Activated CD8-positive, alpha-beta T cell treated with anti-CD3 and anti-CD28 coated beads for 36 hours (primary cell): Measurements from ENCODE around the gene HIGD2A. TPM values are rescaled to one million over a fixed set of nuclear protein-coding genes. Genes with fewer than 3 reads are reported as not detected.

Source experiments
- ATAC-seq: fragments of 200-7000 bp; cut with Tn5 transposase; one replicate; pipeline ENCODE4 v1.10.0; 2021; ENCODE audit warnings: mild to moderate bottlenecking, moderate library complexity
- CTCF ChIA-PET: fragments of 350-600 bp; sonication (Branson Sonifier 250); formaldehyde crosslinking; loops from one replicate; lab custom pipeline; 2021; ENCODE audit warnings: antibody characterized with exemption; lab: Charles Lee
- POLR2A ChIA-PET: fragments of 350-600 bp; sonication (Branson Sonifier 250); formaldehyde crosslinking; loops from one replicate; lab custom pipeline; 2021; ENCODE audit warnings: antibody characterized with exemption; lab: Charles Lee
- DNase-seq: peaks from one replicate; pipeline ENCODE4 v3.0.0-alpha.2; 2020
- H3K27ac Mint-ChIP-seq: one replicate; pipeline ENCODE4 v1.8.0; 2021; ENCODE audit warnings: mild to moderate bottlenecking, mixed read lengths
- H3K27me3 Mint-ChIP-seq: one replicate; pipeline ENCODE4 v1.8.0; 2021; ENCODE audit warnings: mixed read lengths
- H3K36me3 Mint-ChIP-seq: one replicate; pipeline ENCODE4 v1.8.0; 2021; ENCODE audit warnings: low read depth, mixed read lengths
- H3K4me1 Mint-ChIP-seq: one replicate; pipeline ENCODE4 v1.8.0; 2021; ENCODE audit warnings: low read depth, mixed read lengths
- H3K4me3 Mint-ChIP-seq: one replicate; pipeline ENCODE4 v1.8.0; 2021; ENCODE audit warnings: mild to moderate bottlenecking, moderate library complexity, mixed read lengths
- H3K9me3 Mint-ChIP-seq: one replicate; pipeline ENCODE4 v1.8.0; 2021; ENCODE audit warnings: mixed read lengths
- intact Hi-C: fragments of 100-400 bp; cut with micrococcal nuclease; formaldehyde crosslinking; loops from one replicate; pipeline ENCODE4 v1.10.0; 2022
- microRNA-seq: library from miRNA; unstranded; fragments of <30 nt; microRNA quantifications from one replicate; pipeline ENCODE4 v1.2.0, GENCODE V29; 2022; ENCODE audit warnings: borderline microRNAs expressed, borderline replicate concordance
- total RNA-seq, 2 experiments: library from RNA; stranded (reverse); gene quantifications; one replicate each; pipeline ENCODE4 v1.2.3, GENCODE V29; 2021
- TF ChIP-seq, protein P1 (sequence below): fragments of 200-600 bp; IDR thresholded peaks from one replicate; pipeline ENCODE4 v1.8.0; 2022; ENCODE audit warnings: antibody characterized with exemption, mild to moderate bottlenecking

Gene HIGD2A
- total RNA-seq, 2 experiments from 2014 or later: 118 to 120 TPM

- CTCF ChIA-PET: interaction anchor here (1.6 kb wide), 1 partner anchor 11 kb away, joined by 5 read pairs; the partner anchor contains the start of gene FAF2
- TF ChIP-seq, protein P1, sequence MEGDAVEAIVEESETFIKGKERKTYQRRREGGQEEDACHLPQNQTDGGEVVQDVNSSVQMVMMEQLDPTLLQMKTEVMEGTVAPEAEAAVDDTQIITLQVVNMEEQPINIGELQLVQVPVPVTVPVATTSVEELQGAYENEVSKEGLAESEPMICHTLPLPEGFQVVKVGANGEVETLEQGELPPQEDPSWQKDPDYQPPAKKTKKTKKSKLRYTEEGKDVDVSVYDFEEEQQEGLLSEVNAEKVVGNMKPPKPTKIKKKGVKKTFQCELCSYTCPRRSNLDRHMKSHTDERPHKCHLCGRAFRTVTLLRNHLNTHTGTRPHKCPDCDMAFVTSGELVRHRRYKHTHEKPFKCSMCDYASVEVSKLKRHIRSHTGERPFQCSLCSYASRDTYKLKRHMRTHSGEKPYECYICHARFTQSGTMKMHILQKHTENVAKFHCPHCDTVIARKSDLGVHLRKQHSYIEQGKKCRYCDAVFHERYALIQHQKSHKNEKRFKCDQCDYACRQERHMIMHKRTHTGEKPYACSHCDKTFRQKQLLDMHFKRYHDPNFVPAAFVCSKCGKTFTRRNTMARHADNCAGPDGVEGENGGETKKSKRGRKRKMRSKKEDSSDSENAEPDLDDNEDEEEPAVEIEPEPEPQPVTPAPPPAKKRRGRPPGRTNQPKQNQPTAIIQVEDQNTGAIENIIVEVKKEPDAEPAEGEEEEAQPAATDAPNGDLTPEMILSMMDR: no peak
- H3K9me3 Mint-ChIP-seq: no peaks in the 10 kb centered on the region
- ATAC-seq (peak; percentile 74), DNase-seq (no peak)
- no peaks in the 10 kb centered on the region for H3K36me3 Mint-ChIP-seq
- peak overlapping the region; percentile 24 for H3K4me3 Mint-ChIP-seq
- H3K27me3 Mint-ChIP-seq: no peaks in the 10 kb centered on the region
- intact Hi-C loops: no loop called here
- POLR2A ChIA-PET: interaction anchor here (1.2 to 1.3 kb wide), 2 partner anchors 9 to 11 kb away, joined by 3 to 7 read pairs; partner anchors contain the start of gene FAF2
- peaks cover 9% of the 10 kb centered on the region for H3K4me1 Mint-ChIP-seq
- H3K27ac Mint-ChIP-seq: no peak overlapping the region
Measured at GRCh38 chr5:176436656-176437055, 48.1 kb downstream of the HIGD2A start.

DNA sequence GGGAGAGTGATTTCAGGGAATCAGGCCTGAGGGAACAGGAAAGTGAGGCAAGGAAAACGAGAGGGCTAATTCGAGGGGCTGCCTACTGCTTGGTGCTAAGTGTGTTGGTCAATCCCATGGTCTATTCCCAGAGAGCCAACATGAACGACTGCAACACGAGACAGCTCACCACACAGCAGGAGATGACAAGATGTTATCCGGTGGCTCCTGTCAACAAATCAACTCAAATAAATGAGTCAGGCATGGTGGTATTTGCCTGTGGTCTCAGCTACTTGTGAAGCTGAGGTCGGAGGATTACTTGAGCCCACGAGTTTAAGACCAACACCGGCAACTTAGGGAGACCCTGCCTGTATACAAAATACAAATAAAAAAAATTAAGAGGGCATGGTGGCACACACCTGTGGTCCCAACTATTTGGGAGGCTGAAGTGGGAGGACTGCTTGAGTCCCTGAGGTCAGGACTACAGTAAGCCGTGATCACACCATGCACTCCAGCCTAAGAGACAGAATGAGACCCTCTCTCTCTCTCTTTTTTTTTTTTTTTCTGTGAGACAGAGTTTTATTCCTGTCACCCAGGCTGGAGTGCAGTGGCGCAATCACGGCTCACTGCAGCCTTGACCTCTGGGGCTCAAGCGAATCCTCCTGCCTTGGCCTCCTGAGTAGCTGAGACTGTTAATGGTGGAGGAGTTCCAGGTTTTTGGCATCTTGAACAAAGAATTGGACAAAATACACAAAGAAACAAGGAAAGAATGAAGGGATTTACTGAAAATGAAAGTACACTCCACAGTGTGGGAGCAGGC is 50.6 kb downstream of the HIGD2A start:
- CTCF ChIA-PET: interaction anchor here (1.0 to 1.8 kb wide), 3 partner anchors 8 to 21 kb away, joined by 3 to 8 read pairs (median 4); partner anchors contain the start of gene FAF2
- TF ChIP-seq, protein P1: no peak
- no peak for DNase-seq
- Mint-ChIP-seq H3K4me1 (peaks cover 9% of the 10 kb centered on the region), H3K9me3 (no peaks in the 10 kb centered on the region), H3K4me3 (no peak overlapping the region), H3K36me3 (no peaks in the 10 kb centered on the region), H3K27me3 (no peaks in the 10 kb centered on the region), H3K27ac (no peak overlapping the region)
- POLR2A ChIA-PET: interaction anchor here (0.7 kb wide), 1 partner anchor 14 kb away, joined by 3 read pairs; no protein-coding TSS in a partner anchor
- no peak for ATAC-seq
- intact Hi-C loops: no loop called here

Small RNA genes within 50 kb of the gene (microRNA-seq; reads per million reads assigned to microRNA genes)
- gene MIR1271: 5.4 reads per million, percentile 22 among the genes with 10 or more reads in this experiment

Other genes with a start within 250 kb of the HIGD2A start
- 10 to 100 TPM; 21.5 to 21.9 TPM for gene SIMC1, start 150.3 kb upstream of the HIGD2A start, total RNA-seq
- gene KIAA1191, start 27.0 kb upstream of the HIGD2A start, total RNA-seq: 10 to 100 TPM; 39.4 to 40.8 TPM
- gene ARL10, start 23.3 kb upstream of the HIGD2A start, total RNA-seq: 10 to 100 TPM; 15.6 to 17.0 TPM
- gene NOP16, start 153 bp upstream of the HIGD2A start, total RNA-seq: 10 to 100 TPM; 71.8 to 75.1 TPM
- 10 to 100 TPM; 48.2 to 48.6 TPM for gene CLTB, start 27.8 kb downstream of the HIGD2A start, total RNA-seq
- gene FAF2, start 59.6 kb downstream of the HIGD2A start, total RNA-seq: 10 to 100 TPM; 32.6 to 33.0 TPM
- 10 to 100 TPM; 55.3 to 62.7 TPM for gene RNF44, start 148.7 kb downstream of the HIGD2A start, total RNA-seq
- under 1 TPM; 0.23 to 0.47 TPM for gene CDHR2, start 160.6 kb downstream of the HIGD2A start, total RNA-seq
- gene GPRIN1, start 221.4 kb downstream of the HIGD2A start, total RNA-seq: 1 to 10 TPM; 1.6 to 2.0 TPM
- under 1 TPM; 0.69 to 0.79 TPM for gene SNCB, start 241.8 kb downstream of the HIGD2A start, total RNA-seq
- gene EIF4E1B, start 241.9 kb downstream of the HIGD2A start, total RNA-seq: not detected